ENCODE data around the gene FRRS1. TPM values are rescaled to one million over a fixed set of nuclear protein-coding genes. Genes with fewer than 3 reads are reported as not detected.
A peak's percentile ranks its signal among the peaks of the same experiment; 100 is the strongest.

Gene FRRS1
- total and polyA plus RNA-seq, 2 donors (not counting 1 experiment from before 2014, with no cell fraction given): 10.3 to 32.7 TPM

- Histone ChIP-seq H3K4me1 (ENCODE audit: control insufficient read depth, extremely low read depth, insufficient read depth, low read length) (no peaks in the 10 kb centered on the region), H3K36me3 (ENCODE audit: control insufficient read depth, insufficient read depth, low read length) (no peaks in the 10 kb centered on the region), H2AFZ (ENCODE audit: low read length) (no peak overlapping the region)
Observed at GRCh38 chr1:99737016-99737415, 29.4 kb downstream of the FRRS1 start.

DNA sequence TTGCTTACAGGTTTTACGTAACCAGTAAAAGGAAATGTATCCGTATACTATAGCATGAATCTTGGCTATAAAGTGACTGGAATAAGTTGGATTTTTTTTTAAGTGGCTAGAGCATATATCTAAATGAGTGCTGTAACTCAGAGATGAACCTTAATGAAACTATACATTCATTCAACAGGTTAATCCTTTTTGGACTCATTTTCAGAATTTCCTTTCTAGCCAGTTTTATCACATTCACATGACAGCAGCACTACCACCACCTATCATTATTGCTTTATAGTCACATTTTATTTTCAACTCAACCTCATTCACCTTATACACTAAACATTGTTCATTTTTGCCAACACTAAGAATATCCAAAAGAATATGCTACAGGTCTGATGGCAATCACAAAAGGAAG is 30.6 kb downstream of the FRRS1 start:
- H3K36me3 ChIP-seq (ENCODE audit: control insufficient read depth, insufficient read depth, low read length): no peaks in the 10 kb centered on the region
- TF ChIP-seq EZH2 (IDR thresholded peaks at IDR 0.05; ENCODE audit: low read length, missing control alignments) (no peak), CTCF (conservative IDR thresholded peaks at IDR 0.05 in 1 of 2, IDR thresholded peaks at IDR 0.05 in 1 of 2; ENCODE audit: low read depth in 1 of 2, low read length in 2 of 2) (no peak)
- H3K9me3 ChIP-seq (ENCODE audit: control insufficient read depth, insufficient read depth, low read depth, low read length): no peaks in the 10 kb centered on the region
- H2AFZ ChIP-seq (ENCODE audit: low read length): no peak overlapping the region
- no peak for DNase-seq (ENCODE audit: low read depth in 2 of 2)
- no peak overlapping the region for H3K4me2 ChIP-seq (ENCODE audit: extremely low read depth, insufficient read depth, low read length)
- no peak overlapping the region for H3K4me3 ChIP-seq (replicated peaks in 1 of 4; ENCODE audit: control extremely low read depth in 1 of 4, insufficient read depth in 1 of 4, low read depth in 3 of 4, low read length in 4 of 4)
- H3K9ac ChIP-seq (ENCODE audit: insufficient read depth, low read length): no peak overlapping the region
- no peaks in the 10 kb centered on the region for H3K4me1 ChIP-seq (ENCODE audit: control insufficient read depth, extremely low read depth, insufficient read depth, low read length)
- H4K20me1 ChIP-seq (ENCODE audit: control insufficient read depth, extremely low read depth, insufficient read depth, low read length): no peaks in the 10 kb centered on the region
- no peaks in the 10 kb centered on the region for H3K27me3 ChIP-seq (ENCODE audit: control insufficient read depth, insufficient read depth, low read length)
- H3K79me2 ChIP-seq (ENCODE audit: control insufficient read depth, insufficient read depth, low read length): no peaks in the 10 kb centered on the region
- H3K27ac ChIP-seq (ENCODE audit: insufficient read depth, low read length): no peak overlapping the region

More at GRCh38 chr1:99737016-99737415, 29.4 kb downstream of the FRRS1 start:
- Histone ChIP-seq H3K4me2 (ENCODE audit: extremely low read depth, insufficient read depth, low read length) (no peak overlapping the region), H3K79me2 (ENCODE audit: control insufficient read depth, insufficient read depth, low read length) (no peaks in the 10 kb centered on the region), H3K27ac (ENCODE audit: insufficient read depth, low read length) (no peak overlapping the region), H3K9me3 (ENCODE audit: control insufficient read depth, insufficient read depth, low read depth, low read length) (no peaks in the 10 kb centered on the region), H4K20me1 (ENCODE audit: control insufficient read depth, extremely low read depth, insufficient read depth, low read length) (no peaks in the 10 kb centered on the region), H3K4me3 (replicated peaks in 1 of 4; ENCODE audit: control extremely low read depth in 1 of 4, insufficient read depth in 1 of 4, low read depth in 3 of 4, low read length in 4 of 4) (no peak overlapping the region), H3K27me3 (ENCODE audit: control insufficient read depth, insufficient read depth, low read length) (no peaks in the 10 kb centered on the region), H3K9ac (ENCODE audit: insufficient read depth, low read length) (no peak overlapping the region)
- TF ChIP-seq EZH2 (IDR thresholded peaks at IDR 0.05; ENCODE audit: low read length, missing control alignments) (no peak), CTCF (conservative IDR thresholded peaks at IDR 0.05 in 1 of 2, IDR thresholded peaks at IDR 0.05 in 1 of 2; ENCODE audit: low read depth in 1 of 2, low read length in 2 of 2) (peak; percentile 56 to 61)
- peak; percentile 68 to 76 for DNase-seq (ENCODE audit: low read depth in 2 of 2)

- Histone ChIP-seq H4K20me1 (ENCODE audit: control insufficient read depth, extremely low read depth, insufficient read depth, low read length) (no peaks in the 10 kb centered on the region), H3K79me2 (ENCODE audit: control insufficient read depth, insufficient read depth, low read length) (no peaks in the 10 kb centered on the region), H3K27ac (ENCODE audit: insufficient read depth, low read length) (no peak overlapping the region), H2AFZ (ENCODE audit: low read length) (no peak overlapping the region), H3K4me1 (ENCODE audit: control insufficient read depth, extremely low read depth, insufficient read depth, low read length) (no peaks in the 10 kb centered on the region), H3K4me2 (ENCODE audit: extremely low read depth, insufficient read depth, low read length) (no peak overlapping the region), H3K27me3 (ENCODE audit: control insufficient read depth, insufficient read depth, low read length) (no peaks in the 10 kb centered on the region), H3K4me3 (replicated peaks in 1 of 4; ENCODE audit: control extremely low read depth in 1 of 4, insufficient read depth in 1 of 4, low read depth in 3 of 4, low read length in 4 of 4) (no peak overlapping the region), H3K36me3 (ENCODE audit: control insufficient read depth, insufficient read depth, low read length) (no peaks in the 10 kb centered on the region), H3K9ac (ENCODE audit: insufficient read depth, low read length) (no peak overlapping the region), H3K9me3 (ENCODE audit: control insufficient read depth, insufficient read depth, low read depth, low read length) (no peaks in the 10 kb centered on the region)
- TF ChIP-seq EZH2 (IDR thresholded peaks at IDR 0.05; ENCODE audit: low read length, missing control alignments) (no peak), CTCF (conservative IDR thresholded peaks at IDR 0.05 in 1 of 2, IDR thresholded peaks at IDR 0.05 in 1 of 2; ENCODE audit: low read depth in 1 of 2, low read length in 2 of 2) (no peak)
- DNase-seq (ENCODE audit: low read depth in 2 of 2): peak; percentile 43 to 71
Observed at GRCh38 chr1:99731384-99731783, 35.1 kb downstream of the FRRS1 start.

All from fibroblast of lung (primary cell).